Measurements from ENCODE around the gene DCDC2C.

The DCDC2C gene

GRCh38 chr2:3870222-3870621 is 166.8 kb downstream of the DCDC2C start:
- Histone ChIP-seq H3K27ac (ENCODE audit: extremely low read depth, low read depth, low read length) (no peak overlapping the region), H3K9me3 (ENCODE audit: control insufficient read depth, insufficient read depth, low read depth, low read length) (no peaks in the 10 kb centered on the region), H3K4me3 (ENCODE audit: low read depth, low read length) (no peak overlapping the region), H3K36me3 (ENCODE audit: control insufficient read depth in 2 of 2, insufficient read depth in 1 of 2, low read length in 2 of 2) (no peaks in the 10 kb centered on the region), H3K4me1 (ENCODE audit: control insufficient read depth, insufficient read depth, low read length) (no peaks in the 10 kb centered on the region)
- TF ChIP-seq HIC1 (tag by site-specific recombination; IDR thresholded peaks at IDR 0.05) = no peak
- no peak for TF ChIP-seq KLF10 (tag by site-specific recombination; IDR thresholded peaks at IDR 0.05)
- TF ChIP-seq HOXA7 (CRISPR knock-in tag; IDR thresholded peaks at IDR 0.05; ENCODE audit: borderline replicate concordance) = no peak
- no peak for TF ChIP-seq ZNF473 (tag by site-specific recombination; IDR thresholded peaks at IDR 0.05)
- no peak for TF ChIP-seq ZNF837 (tag by site-specific recombination; IDR thresholded peaks at IDR 0.05)
- ChIA-PET CTCF (interaction anchor here (0.7 to 1.7 kb wide), 2 partner anchors 142 to 1682 kb away, joined by 3 to 7 read pairs; no protein-coding TSS in a partner anchor), POLR2A (no interaction called here)

- POLR2A ChIA-PET = no interaction called here
- Histone ChIP-seq H3K4me3 (ENCODE audit: low read depth, low read length) (no peak overlapping the region), H3K27ac (ENCODE audit: extremely low read depth, low read depth, low read length) (no peak overlapping the region), H3K4me1 (ENCODE audit: control insufficient read depth, insufficient read depth, low read length) (no peaks in the 10 kb centered on the region), H3K36me3 (ENCODE audit: control insufficient read depth in 2 of 2, insufficient read depth in 1 of 2, low read length in 2 of 2) (no peaks in the 10 kb centered on the region), H3K9me3 (ENCODE audit: control insufficient read depth, insufficient read depth, low read depth, low read length) (no peaks in the 10 kb centered on the region)
- no peak for TF ChIP-seq KLF9 (tag by site-specific recombination; IDR thresholded peaks at IDR 0.05; ENCODE audit: low read depth)
- TF ChIP-seq ZNF121 (tag by site-specific recombination; IDR thresholded peaks at IDR 0.05) = no peak
- TF ChIP-seq ZNF701 (tag by site-specific recombination; IDR thresholded peaks at IDR 0.05) = no peak
- TF ChIP-seq ZNF18 (tag by site-specific recombination; IDR thresholded peaks at IDR 0.05) = no peak
- TF ChIP-seq ZNF302 (tag by site-specific recombination; IDR thresholded peaks at IDR 0.05; ENCODE audit: low read depth) = no peak
- TF ChIP-seq ZNF692 (tag by site-specific recombination; IDR thresholded peaks at IDR 0.05) = no peak
- no peak for TF ChIP-seq ZNF626 (tag by site-specific recombination; IDR thresholded peaks at IDR 0.05)
- no peak for TF ChIP-seq SP7 (tag by site-specific recombination; IDR thresholded peaks at IDR 0.05)
- TF ChIP-seq ZNF112 (tag by site-specific recombination; IDR thresholded peaks at IDR 0.05) = no peak
- no peak for TF ChIP-seq ZNF211 (tag by site-specific recombination; IDR thresholded peaks at IDR 0.05; ENCODE audit: low read depth)
- TF ChIP-seq ZNF544 (tag by site-specific recombination; IDR thresholded peaks at IDR 0.05) = no peak
- TF ChIP-seq FEZF1 (tag by site-specific recombination; IDR thresholded peaks at IDR 0.05) = no peak
- TF ChIP-seq ZFHX2 (tag by site-specific recombination; conservative IDR thresholded peaks at IDR 0.05) = no peak
- TF ChIP-seq ZSCAN18 (tag by site-specific recombination; IDR thresholded peaks at IDR 0.05) = no peak
- TF ChIP-seq ZBTB49 (tag by site-specific recombination; IDR thresholded peaks at IDR 0.05; ENCODE audit: low read depth) = no peak
- CTCF ChIA-PET = interaction anchor here (1.7 kb wide), 1 partner anchor 143 kb away, joined by 7 read pairs; no protein-coding TSS in a partner anchor
Measured at GRCh38 chr2:3871002-3871401, 167.6 kb downstream of the DCDC2C start.

All from HEK293 (cell line).